ENCODE results near the gene QSOX2. TPM values are rescaled to one million over a fixed set of nuclear protein-coding genes. Genes with fewer than 3 reads are reported as not detected.

QSOX2 gene
- total RNA-seq, 2 experiments from 2014 or later: 50.0 to 57.5 TPM

DNA sequence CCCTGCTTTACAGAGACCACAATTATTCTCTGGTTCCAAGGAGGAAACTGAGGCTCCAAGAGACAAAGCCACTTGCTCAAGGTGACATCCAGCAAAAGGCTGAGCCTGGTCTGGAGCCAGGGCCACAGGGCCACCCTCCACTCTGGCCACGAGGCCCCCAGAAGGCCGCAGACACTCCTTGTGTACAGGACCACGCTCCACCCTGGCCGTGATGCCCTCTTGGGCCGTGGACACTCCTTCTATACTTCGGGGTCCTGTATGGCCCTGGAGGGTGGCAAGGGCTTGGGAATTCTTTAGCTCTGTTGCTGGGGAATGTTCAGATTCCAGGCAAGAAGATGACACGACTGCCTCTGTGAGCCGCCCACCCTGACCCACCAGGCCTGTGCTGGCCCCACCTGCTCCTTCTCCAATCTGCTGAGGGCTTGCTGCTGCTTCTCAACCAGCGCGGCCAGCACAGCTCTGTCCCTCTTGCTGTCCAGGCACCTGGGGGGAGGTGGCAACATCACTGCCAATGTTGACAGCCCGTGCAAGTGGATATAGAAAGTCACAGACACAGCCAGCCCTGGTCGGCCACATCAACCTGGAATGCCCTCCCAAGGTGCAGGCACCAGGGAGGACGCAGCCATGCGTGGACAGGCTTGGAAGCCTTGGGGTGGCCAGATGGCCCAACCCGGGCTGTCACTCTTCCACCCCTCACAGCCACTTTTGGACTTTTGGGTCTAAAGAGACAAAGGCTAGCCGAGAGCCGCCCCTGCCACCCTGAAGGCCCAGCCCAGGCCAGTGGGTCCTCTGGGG is 20.1 kb upstream of the QSOX2 start:
- H3K79me2 ChIP-seq (ENCODE audit: insufficient read depth, low read depth, low read length): no peaks in the 10 kb centered on the region
- no peak overlapping the region for H3K4me3 ChIP-seq (ENCODE audit: low read depth, low read length, poor library complexity, severe bottlenecking)
- H3K36me3 ChIP-seq (ENCODE audit: insufficient read depth, low read length): no peaks in the 10 kb centered on the region
- H3K9me3 ChIP-seq (ENCODE audit: low read length): no peaks in the 10 kb centered on the region
- no peak for DNase-seq (ENCODE audit: low spot score)
- no peak overlapping the region for H3K4me2 ChIP-seq (ENCODE audit: low read length)
- H4K20me1 ChIP-seq (ENCODE audit: insufficient read depth, low read length): no peaks in the 10 kb centered on the region
- CTCF ChIA-PET (ENCODE audit: unreplicated experiment): no interaction called here
- TF ChIP-seq EZH2phosphoT487 (IDR thresholded peaks at IDR 0.05; ENCODE audit: borderline replicate concordance, low read depth, low read length) (no peak), CTCF (conservative IDR thresholded peaks at IDR 0.05; ENCODE audit: low read length) (no peak)
- peaks cover 9% of the 10 kb centered on the region for H3K4me1 ChIP-seq (ENCODE audit: insufficient read depth, low read length, poor library complexity, severe bottlenecking)
- no TSS peak for BruUV-seq (replicated peaks)
- intact Hi-C loops (cut with micrococcal nuclease; ENCODE audit: unreplicated experiment): loop anchor here (2.0 kb wide), 1 partner anchor 41 kb away; no protein-coding TSS in a partner anchor
- H2AFZ ChIP-seq (ENCODE audit: low read length): no peak overlapping the region
- POLR2A ChIA-PET: no interaction called here
- H3K9me2 ChIP-seq (ENCODE audit: insufficient read depth, low read length): no peaks in the 10 kb centered on the region
- H3K27ac ChIP-seq (ENCODE audit: low read depth, low read length, poor library complexity, severe bottlenecking): no peak overlapping the region

- Histone ChIP-seq H3K9me3 (ENCODE audit: low read length) (no peaks in the 10 kb centered on the region), H3K27ac (ENCODE audit: low read depth, low read length, poor library complexity, severe bottlenecking) (no peak overlapping the region), H3K4me3 (ENCODE audit: low read depth, low read length, poor library complexity, severe bottlenecking) (no peak overlapping the region), H2AFZ (ENCODE audit: low read length) (no peak overlapping the region), H3K36me3 (ENCODE audit: insufficient read depth, low read length) (no peaks in the 10 kb centered on the region), H3K79me2 (ENCODE audit: insufficient read depth, low read depth, low read length) (no peaks in the 10 kb centered on the region), H4K20me1 (ENCODE audit: insufficient read depth, low read length) (no peaks in the 10 kb centered on the region), H3K9me2 (ENCODE audit: insufficient read depth, low read length) (no peaks in the 10 kb centered on the region), H3K4me2 (ENCODE audit: low read length) (no peak overlapping the region), H3K4me1 (ENCODE audit: insufficient read depth, low read length, poor library complexity, severe bottlenecking) (peaks cover 9% of the 10 kb centered on the region)
- POLR2A ChIA-PET: interaction anchor here (0.6 kb wide), 1 partner anchor 109 kb away, joined by 3 read pairs; no protein-coding TSS in a partner anchor
- DNase-seq (ENCODE audit: low spot score): no peak
- TF ChIP-seq EZH2phosphoT487 (IDR thresholded peaks at IDR 0.05; ENCODE audit: borderline replicate concordance, low read depth, low read length) (no peak), CTCF (conservative IDR thresholded peaks at IDR 0.05; ENCODE audit: low read length) (no peak)
- CTCF ChIA-PET (ENCODE audit: unreplicated experiment): interaction anchor here (0.6 kb wide), 1 partner anchor 25 kb away, joined by 3 read pairs; no protein-coding TSS in a partner anchor
- BruUV-seq (replicated peaks): no TSS peak
- intact Hi-C loops (cut with micrococcal nuclease; ENCODE audit: unreplicated experiment): no loop called here
Observed at GRCh38 chr9:136264441-136265405, 19.1 kb upstream of the QSOX2 start.
